ENCODE data around the gene DNAH10.

The DNAH10 gene

GRCh38 chr12:123843912-123844748, 82.0 kb downstream of the DNAH10 start:
- TF ChIP-seq NFIC (IDR thresholded peaks at IDR 0.05), result no peak
- TF ChIP-seq, protein P1, sequence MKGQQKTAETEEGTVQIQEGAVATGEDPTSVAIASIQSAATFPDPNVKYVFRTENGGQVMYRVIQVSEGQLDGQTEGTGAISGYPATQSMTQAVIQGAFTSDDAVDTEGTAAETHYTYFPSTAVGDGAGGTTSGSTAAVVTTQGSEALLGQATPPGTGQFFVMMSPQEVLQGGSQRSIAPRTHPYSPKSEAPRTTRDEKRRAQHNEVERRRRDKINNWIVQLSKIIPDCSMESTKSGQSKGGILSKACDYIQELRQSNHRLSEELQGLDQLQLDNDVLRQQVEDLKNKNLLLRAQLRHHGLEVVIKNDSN (IDR thresholded peaks at IDR 0.05), result no peak
- TF ChIP-seq ZBTB7A (IDR thresholded peaks at IDR 0.05; ENCODE audit: low read depth), result no peak
- TF ChIP-seq TEAD4 (IDR thresholded peaks at IDR 0.05), result no peak
- TF ChIP-seq, protein P2, sequence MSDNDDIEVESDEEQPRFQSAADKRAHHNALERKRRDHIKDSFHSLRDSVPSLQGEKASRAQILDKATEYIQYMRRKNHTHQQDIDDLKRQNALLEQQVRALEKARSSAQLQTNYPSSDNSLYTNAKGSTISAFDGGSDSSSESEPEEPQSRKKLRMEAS (IDR thresholded peaks at IDR 0.05), result no peak
- no peak for TF ChIP-seq TAF1 (IDR thresholded peaks at IDR 0.05; ENCODE audit: low read depth)
- TF ChIP-seq RAD21 (IDR thresholded peaks at IDR 0.05; ENCODE audit: low read depth), result no peak
- TF ChIP-seq, protein P3, sequence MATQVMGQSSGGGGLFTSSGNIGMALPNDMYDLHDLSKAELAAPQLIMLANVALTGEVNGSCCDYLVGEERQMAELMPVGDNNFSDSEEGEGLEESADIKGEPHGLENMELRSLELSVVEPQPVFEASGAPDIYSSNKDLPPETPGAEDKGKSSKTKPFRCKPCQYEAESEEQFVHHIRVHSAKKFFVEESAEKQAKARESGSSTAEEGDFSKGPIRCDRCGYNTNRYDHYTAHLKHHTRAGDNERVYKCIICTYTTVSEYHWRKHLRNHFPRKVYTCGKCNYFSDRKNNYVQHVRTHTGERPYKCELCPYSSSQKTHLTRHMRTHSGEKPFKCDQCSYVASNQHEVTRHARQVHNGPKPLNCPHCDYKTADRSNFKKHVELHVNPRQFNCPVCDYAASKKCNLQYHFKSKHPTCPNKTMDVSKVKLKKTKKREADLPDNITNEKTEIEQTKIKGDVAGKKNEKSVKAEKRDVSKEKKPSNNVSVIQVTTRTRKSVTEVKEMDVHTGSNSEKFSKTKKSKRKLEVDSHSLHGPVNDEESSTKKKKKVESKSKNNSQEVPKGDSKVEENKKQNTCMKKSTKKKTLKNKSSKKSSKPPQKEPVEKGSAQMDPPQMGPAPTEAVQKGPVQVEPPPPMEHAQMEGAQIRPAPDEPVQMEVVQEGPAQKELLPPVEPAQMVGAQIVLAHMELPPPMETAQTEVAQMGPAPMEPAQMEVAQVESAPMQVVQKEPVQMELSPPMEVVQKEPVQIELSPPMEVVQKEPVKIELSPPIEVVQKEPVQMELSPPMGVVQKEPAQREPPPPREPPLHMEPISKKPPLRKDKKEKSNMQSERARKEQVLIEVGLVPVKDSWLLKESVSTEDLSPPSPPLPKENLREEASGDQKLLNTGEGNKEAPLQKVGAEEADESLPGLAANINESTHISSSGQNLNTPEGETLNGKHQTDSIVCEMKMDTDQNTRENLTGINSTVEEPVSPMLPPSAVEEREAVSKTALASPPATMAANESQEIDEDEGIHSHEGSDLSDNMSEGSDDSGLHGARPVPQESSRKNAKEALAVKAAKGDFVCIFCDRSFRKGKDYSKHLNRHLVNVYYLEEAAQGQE (IDR thresholded peaks at IDR 0.05; ENCODE audit: low read depth), result no peak
- no peak for TF ChIP-seq CEBPB (IDR thresholded peaks at IDR 0.05)
- no peak for TF ChIP-seq YY1 (IDR thresholded peaks at IDR 0.05; ENCODE audit: low read depth)
- TF ChIP-seq EGR1 (IDR thresholded peaks at IDR 0.05), result no peak
- TF ChIP-seq CREB1 (IDR thresholded peaks at IDR 0.05; ENCODE audit: low read depth), result no peak
- TF ChIP-seq EP300 (IDR thresholded peaks at IDR 0.05; ENCODE audit: borderline replicate concordance), result no peak

- TF ChIP-seq NFIC (IDR thresholded peaks at IDR 0.05) (no peak), FOXM1 (IDR thresholded peaks at IDR 0.05; ENCODE audit: borderline replicate concordance, low read depth) (no peak), TEAD4 (IDR thresholded peaks at IDR 0.05) (no peak), EP300 (IDR thresholded peaks at IDR 0.05; ENCODE audit: borderline replicate concordance) (no peak), TCF12 (IDR thresholded peaks at IDR 0.05; ENCODE audit: low read depth) (no peak), ZBTB7A (IDR thresholded peaks at IDR 0.05; ENCODE audit: low read depth) (no peak), CEBPB (IDR thresholded peaks at IDR 0.05) (no peak), CREB1 (IDR thresholded peaks at IDR 0.05; ENCODE audit: low read depth) (no peak), RAD21 (IDR thresholded peaks at IDR 0.05; ENCODE audit: low read depth) (no peak), YY1 (IDR thresholded peaks at IDR 0.05; ENCODE audit: low read depth) (no peak)
- TF ChIP-seq, protein P2 (IDR thresholded peaks at IDR 0.05), result no peak
- TF ChIP-seq, protein P1 (IDR thresholded peaks at IDR 0.05), result no peak
- TF ChIP-seq, protein P3 (IDR thresholded peaks at IDR 0.05; ENCODE audit: low read depth), result no peak
Observed at GRCh38 chr12:123845881-123846280, 83.8 kb downstream of the DNAH10 start.

- TF ChIP-seq ZBTB7A (IDR thresholded peaks at IDR 0.05; ENCODE audit: low read depth) (no peak), RAD21 (IDR thresholded peaks at IDR 0.05; ENCODE audit: low read depth) (no peak), CEBPB (IDR thresholded peaks at IDR 0.05) (no peak), EP300 (IDR thresholded peaks at IDR 0.05; ENCODE audit: borderline replicate concordance) (no peak), TAF1 (IDR thresholded peaks at IDR 0.05; ENCODE audit: low read depth) (no peak), FOXM1 (IDR thresholded peaks at IDR 0.05; ENCODE audit: borderline replicate concordance, low read depth) (no peak), YY1 (IDR thresholded peaks at IDR 0.05; ENCODE audit: low read depth) (no peak), CREB1 (IDR thresholded peaks at IDR 0.05; ENCODE audit: low read depth) (no peak), TCF12 (IDR thresholded peaks at IDR 0.05; ENCODE audit: low read depth) (no peak)
- TF ChIP-seq, protein P2 (IDR thresholded peaks at IDR 0.05), result no peak
- TF ChIP-seq, protein P1 (IDR thresholded peaks at IDR 0.05), result no peak
Observed at GRCh38 chr12:123846340-123846739, 84.2 kb downstream of the DNAH10 start.

DNA sequence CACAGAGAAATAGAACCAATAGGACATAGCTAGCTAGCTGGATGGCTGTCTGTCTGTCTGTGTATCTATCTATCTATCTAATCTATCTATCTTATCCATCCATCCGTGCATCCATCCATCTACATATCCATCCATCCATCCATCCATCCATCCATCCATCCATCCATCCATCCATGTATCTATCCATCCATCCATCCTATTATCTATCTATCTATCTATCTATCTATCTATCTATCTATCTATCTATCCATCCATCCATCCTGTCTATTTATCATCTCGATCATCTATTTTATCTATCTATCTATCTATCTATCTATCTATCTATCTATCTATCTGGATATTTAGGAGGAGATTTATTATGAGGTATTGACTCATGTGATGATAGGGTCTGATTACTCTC, 84.9 kb downstream of the DNAH10 start:
- TF ChIP-seq, protein P3 (IDR thresholded peaks at IDR 0.05; ENCODE audit: low read depth), result no peak
- TF ChIP-seq EP300 (IDR thresholded peaks at IDR 0.05; ENCODE audit: borderline replicate concordance), result no peak
- no peak for TF ChIP-seq FOXM1 (IDR thresholded peaks at IDR 0.05; ENCODE audit: borderline replicate concordance, low read depth)
- TF ChIP-seq TAF1 (IDR thresholded peaks at IDR 0.05; ENCODE audit: low read depth), result no peak
- no peak for TF ChIP-seq CREB1 (IDR thresholded peaks at IDR 0.05; ENCODE audit: low read depth)
- no peak for TF ChIP-seq CEBPB (IDR thresholded peaks at IDR 0.05)
- TF ChIP-seq RAD21 (IDR thresholded peaks at IDR 0.05; ENCODE audit: low read depth), result no peak

Data from Ishikawa (cell line).